ENCODE data around the gene RALGPS1.

Gene RALGPS1

GRCh38 chr9:127122176-127123063 lies 207.8 kb downstream of the RALGPS1 start, which contains the start of gene ANGPTL2 (continued):
- TF ChIP-seq, protein P1, sequence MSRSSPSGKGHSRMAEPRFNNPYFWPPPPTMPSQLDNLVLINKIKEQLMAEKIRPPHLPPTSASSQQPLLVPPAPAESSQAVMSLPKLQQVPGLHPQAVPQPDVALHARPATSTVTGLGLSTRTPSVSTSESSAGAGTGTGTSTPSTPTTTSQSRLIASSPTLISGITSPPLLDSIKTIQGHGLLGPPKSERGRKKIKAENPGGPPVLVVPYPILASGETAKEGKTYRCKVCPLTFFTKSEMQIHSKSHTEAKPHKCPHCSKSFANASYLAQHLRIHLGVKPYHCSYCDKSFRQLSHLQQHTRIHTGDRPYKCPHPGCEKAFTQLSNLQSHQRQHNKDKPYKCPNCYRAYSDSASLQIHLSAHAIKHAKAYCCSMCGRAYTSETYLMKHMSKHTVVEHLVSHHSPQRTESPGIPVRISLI (tag by site-specific recombination; IDR thresholded peaks at IDR 0.05): no peak
- TF ChIP-seq ZBTB49 (tag by site-specific recombination; IDR thresholded peaks at IDR 0.05; ENCODE audit: low read depth): no peak
- TF ChIP-seq GLIS2 (tag by site-specific recombination; IDR thresholded peaks at IDR 0.05): peak; percentile 79
- TF ChIP-seq ZNF24 (tag by site-specific recombination; IDR thresholded peaks at IDR 0.05): no peak
- TF ChIP-seq ZFP3 (tag by site-specific recombination; IDR thresholded peaks at IDR 0.05; ENCODE audit: low read depth): no peak
- TF ChIP-seq ZNF621 (tag by site-specific recombination; IDR thresholded peaks at IDR 0.05): no peak
- TF ChIP-seq IKZF3 (tag by site-specific recombination; IDR thresholded peaks at IDR 0.05): peak; percentile 11; the same call in 1 of the 2 replicates
- no peak for TF ChIP-seq ZBTB1 (tag by site-specific recombination; IDR thresholded peaks at IDR 0.05)
- TF ChIP-seq PRDM4 (tag by site-specific recombination; IDR thresholded peaks at IDR 0.05): no peak
- TF ChIP-seq, protein P2, sequence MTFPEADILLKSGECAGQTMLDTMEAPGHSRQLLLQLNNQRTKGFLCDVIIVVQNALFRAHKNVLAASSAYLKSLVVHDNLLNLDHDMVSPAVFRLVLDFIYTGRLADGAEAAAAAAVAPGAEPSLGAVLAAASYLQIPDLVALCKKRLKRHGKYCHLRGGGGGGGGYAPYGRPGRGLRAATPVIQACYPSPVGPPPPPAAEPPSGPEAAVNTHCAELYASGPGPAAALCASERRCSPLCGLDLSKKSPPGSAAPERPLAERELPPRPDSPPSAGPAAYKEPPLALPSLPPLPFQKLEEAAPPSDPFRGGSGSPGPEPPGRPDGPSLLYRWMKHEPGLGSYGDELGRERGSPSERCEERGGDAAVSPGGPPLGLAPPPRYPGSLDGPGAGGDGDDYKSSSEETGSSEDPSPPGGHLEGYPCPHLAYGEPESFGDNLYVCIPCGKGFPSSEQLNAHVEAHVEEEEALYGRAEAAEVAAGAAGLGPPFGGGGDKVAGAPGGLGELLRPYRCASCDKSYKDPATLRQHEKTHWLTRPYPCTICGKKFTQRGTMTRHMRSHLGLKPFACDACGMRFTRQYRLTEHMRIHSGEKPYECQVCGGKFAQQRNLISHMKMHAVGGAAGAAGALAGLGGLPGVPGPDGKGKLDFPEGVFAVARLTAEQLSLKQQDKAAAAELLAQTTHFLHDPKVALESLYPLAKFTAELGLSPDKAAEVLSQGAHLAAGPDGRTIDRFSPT (tag by site-specific recombination; IDR thresholded peaks at IDR 0.05): peak; percentile 59; the same call in 1 of the 2 replicates
- TF ChIP-seq ZNF112 (tag by site-specific recombination; IDR thresholded peaks at IDR 0.05): no peak
- no peak for TF ChIP-seq ZNF138 (tag by site-specific recombination; IDR thresholded peaks at IDR 0.05; ENCODE audit: borderline replicate concordance)
- TF ChIP-seq ZNF558 (tag by site-specific recombination; IDR thresholded peaks at IDR 0.05): no peak
- TF ChIP-seq BCL11B (tag by site-specific recombination; IDR thresholded peaks at IDR 0.05; ENCODE audit: low read depth): no peak
- TF ChIP-seq ZNF561 (tag by site-specific recombination; IDR thresholded peaks at IDR 0.05; ENCODE audit: borderline replicate concordance): 0 out of 2 replicates have a peak, but pooled peaks have one; percentile 38
- TF ChIP-seq GLI2 (tag by site-specific recombination; IDR thresholded peaks at IDR 0.05; ENCODE audit: borderline replicate concordance, low read depth): no peak
- TF ChIP-seq KLF16 (tag by site-specific recombination; IDR thresholded peaks at IDR 0.05): peak; percentile 56; the same call in 1 of the 2 replicates
- TF ChIP-seq MEIS1 (CRISPR knock-in tag; IDR thresholded peaks at IDR 0.05; ENCODE audit: borderline replicate concordance): no peak
- TF ChIP-seq ZNF626 (tag by site-specific recombination; IDR thresholded peaks at IDR 0.05): no peak
- peak; percentile 98 for TF ChIP-seq ZIC2 (tag by site-specific recombination; IDR thresholded peaks at IDR 0.05)
- no peak for TF ChIP-seq ZNF140 (tag by site-specific recombination; IDR thresholded peaks at IDR 0.05)
- no peak for TF ChIP-seq PRDM2 (tag by site-specific recombination; IDR thresholded peaks at IDR 0.05; ENCODE audit: borderline replicate concordance)
- TF ChIP-seq, protein P3, sequence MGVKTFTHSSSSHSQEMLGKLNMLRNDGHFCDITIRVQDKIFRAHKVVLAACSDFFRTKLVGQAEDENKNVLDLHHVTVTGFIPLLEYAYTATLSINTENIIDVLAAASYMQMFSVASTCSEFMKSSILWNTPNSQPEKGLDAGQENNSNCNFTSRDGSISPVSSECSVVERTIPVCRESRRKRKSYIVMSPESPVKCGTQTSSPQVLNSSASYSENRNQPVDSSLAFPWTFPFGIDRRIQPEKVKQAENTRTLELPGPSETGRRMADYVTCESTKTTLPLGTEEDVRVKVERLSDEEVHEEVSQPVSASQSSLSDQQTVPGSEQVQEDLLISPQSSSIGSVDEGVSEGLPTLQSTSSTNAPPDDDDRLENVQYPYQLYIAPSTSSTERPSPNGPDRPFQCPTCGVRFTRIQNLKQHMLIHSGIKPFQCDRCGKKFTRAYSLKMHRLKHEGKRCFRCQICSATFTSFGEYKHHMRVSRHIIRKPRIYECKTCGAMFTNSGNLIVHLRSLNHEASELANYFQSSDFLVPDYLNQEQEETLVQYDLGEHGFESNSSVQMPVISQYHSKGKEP (tag by site-specific recombination; IDR thresholded peaks at IDR 0.05): no peak
